Measurements from ENCODE around the gene PADI3. TPM values are rescaled to one million over a fixed set of nuclear protein-coding genes. Genes with fewer than 3 reads are reported as not detected.

The PADI3 gene
- total RNA-seq, 8 experiments from 2014 or later: 0.04 to 0.14 (median 0.12) TPM; not detected in 4

DNA sequence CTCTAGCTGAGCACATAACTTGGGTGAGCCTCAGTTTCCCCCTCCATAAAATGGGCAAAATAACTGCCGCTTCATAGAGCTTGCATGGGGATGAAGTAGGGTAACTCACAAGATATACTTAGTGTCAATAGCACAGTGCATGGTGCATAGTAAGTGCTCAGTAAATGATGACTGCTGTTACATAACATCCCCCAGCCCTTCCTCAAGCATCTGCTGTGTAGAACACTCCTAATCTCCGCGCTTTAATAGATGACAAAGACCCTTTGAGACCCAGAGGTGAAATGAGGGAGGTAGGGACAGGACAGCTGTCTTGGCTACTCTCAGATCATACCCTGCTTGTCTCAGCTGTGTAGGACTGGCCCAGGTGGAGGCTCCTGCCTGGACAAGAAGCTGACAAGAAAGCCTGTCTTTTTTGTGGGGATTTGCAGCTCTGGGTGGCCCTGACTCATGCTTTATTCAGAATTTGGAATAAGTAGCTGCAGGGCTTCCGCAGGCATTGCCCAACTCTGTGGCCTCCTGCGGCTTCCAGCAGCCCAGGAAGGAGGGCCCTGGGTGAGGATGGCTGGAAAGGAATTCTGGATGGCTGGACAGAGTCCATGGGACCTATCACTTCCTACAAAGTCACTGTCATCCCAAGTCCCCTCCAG is 38.4 kb downstream of the PADI3 start:
- H3K4me3 ChIP-seq: no peak overlapping the region
- in situ Hi-C loops (cut with MboI; ENCODE audit: low pct_unique_long_range_greater_than_20kb in 2 of 9, low sequenced_read_pairs in 9 of 9, unreplicated experiment in 9 of 9): no loop called here
- H3K4me1 ChIP-seq (replicated peaks in 1 of 2): no peaks in the 10 kb centered on the region
- H3K27ac ChIP-seq: no peak overlapping the region
- ATAC-seq (replicated peaks in 6 of 8): peak in 3 of 8 experiments; percentile 94 to 97 (median 97)
- 0 to 87% (median 76%) methylated on average over 2 to 5 of the region's 5 CpGs; no CpG with 5 or more reads in 4 of the 10 experiments for WGBS, 10 experiments

DNA sequence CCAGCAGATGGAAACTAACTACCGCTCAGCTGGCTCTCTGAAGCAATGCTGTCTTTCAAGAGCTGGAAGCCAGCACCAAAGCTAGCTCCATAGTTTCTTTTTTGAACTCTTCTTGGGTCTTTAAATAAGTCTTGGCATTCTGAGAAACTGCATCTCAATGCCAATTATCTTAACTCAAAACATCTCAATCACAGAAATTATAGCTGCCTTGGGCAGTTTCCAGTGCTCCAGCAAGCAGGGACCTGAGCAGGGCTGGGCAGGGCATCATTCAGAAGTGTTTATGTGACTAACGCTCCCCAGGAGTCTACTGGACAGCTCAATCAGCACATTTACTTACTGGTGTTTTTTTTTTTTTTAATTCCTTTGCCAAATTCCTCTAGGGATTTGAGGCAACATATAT is 40.8 kb downstream of the PADI3 start:
- in situ Hi-C loops (cut with MboI; ENCODE audit: low pct_unique_long_range_greater_than_20kb in 2 of 9, low sequenced_read_pairs in 9 of 9, unreplicated experiment in 9 of 9): no loop called here
- H3K4me3 ChIP-seq: no peak overlapping the region

DNA sequence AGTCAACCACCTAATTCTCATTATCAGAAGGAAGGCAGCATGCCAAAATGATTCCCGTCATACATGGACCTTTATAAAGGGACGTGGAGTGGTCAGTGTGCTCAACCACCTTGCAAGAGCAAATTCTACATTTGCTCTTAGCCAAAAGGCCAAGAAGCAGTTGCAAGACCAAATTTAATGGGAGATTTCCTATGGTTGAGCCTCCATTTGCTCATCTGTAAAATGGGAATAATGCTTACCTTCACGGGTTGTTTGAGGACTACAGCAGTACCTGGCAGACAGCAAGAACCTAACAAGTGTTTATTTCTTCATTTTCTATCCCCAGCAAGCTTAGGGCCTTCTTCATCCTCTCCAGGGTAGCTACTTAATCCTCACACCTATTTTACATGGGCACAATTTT is 41.7 kb downstream of the PADI3 start:
- ATAC-seq (replicated peaks in 6 of 8): no peak
- Histone ChIP-seq H3K4me1 (replicated peaks in 1 of 2) (no peaks in the 10 kb centered on the region), H3K27ac (no peak overlapping the region), H3K4me3 (no peak overlapping the region)
- 55 to 100% (median 90%) methylated on average over 2 to 3 of the region's 3 CpGs; no CpG with 5 or more reads in 1 of the 10 experiments for WGBS, 10 experiments
- in situ Hi-C loops (cut with MboI; ENCODE audit: low pct_unique_long_range_greater_than_20kb in 2 of 9, low sequenced_read_pairs in 9 of 9, unreplicated experiment in 9 of 9): no loop called here

More for the DNA sequence above, 40.8 kb downstream of the PADI3 start:
- WGBS, 10 experiments: 0 to 100% (median 88%) methylated on average over 1 to 2 of the region's 2 CpGs; no CpG with 5 or more reads in 3 of the 10 experiments
- Histone ChIP-seq H3K4me1 (replicated peaks in 1 of 2) (no peaks in the 10 kb centered on the region), H3K27ac (no peak overlapping the region)
- peak in 3 of 8 experiments; percentile 56 to 76 (median 65) for ATAC-seq (replicated peaks in 6 of 8)

DNA sequence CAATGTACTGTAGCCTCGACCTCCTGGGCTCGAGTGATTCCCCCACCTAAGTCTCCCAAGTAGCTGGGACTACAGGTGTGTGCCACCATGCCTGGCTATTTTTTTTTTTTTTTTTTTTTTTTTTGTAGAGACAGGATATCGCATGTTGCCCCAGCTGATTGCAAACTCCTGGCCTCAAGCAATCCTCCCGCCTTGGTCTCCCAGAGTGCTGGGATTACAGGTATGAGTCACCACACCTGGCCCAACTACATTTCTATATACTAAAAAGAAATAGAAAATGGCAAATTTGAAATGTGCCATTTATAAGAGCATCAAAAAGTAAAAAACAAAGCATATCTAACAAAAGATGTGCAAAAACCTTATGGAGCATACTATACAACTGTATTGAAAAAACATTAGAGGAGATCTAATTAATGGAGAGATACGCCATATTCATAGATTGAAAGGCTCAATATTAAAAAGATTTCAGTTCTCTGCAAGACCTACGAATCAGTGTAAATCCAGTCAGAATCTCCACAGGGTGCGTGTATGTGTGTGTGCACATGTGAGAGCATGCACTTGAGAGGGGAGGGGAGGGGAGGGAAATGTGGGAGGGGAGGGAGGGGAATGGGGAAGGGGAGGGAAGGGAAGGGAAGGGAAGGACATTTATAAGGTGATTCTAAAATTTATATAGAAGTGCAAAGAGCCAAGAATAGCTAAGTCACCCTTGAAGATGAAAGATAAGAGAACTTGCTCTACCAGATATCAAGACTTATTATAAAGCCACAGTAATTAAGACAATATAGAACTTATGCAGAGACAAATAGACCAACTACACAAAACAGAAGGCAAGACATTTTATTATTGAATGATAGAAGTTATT is 43.6 kb downstream of the PADI3 start:
- whole genome bisulfite sequencing, 10 experiments: 32 to 100% (median 76%) methylated on average over 1 to 7 of the region's 7 CpGs; no CpG with 5 or more reads in 2 of the 10 experiments
- Histone ChIP-seq H3K27ac (no peak overlapping the region), H3K4me3 (no peak overlapping the region), H3K4me1 (replicated peaks in 1 of 2) (no peaks in the 10 kb centered on the region)
- ATAC-seq (replicated peaks in 6 of 8): no peak
- in situ Hi-C loops (cut with MboI; ENCODE audit: low pct_unique_long_range_greater_than_20kb in 2 of 9, low sequenced_read_pairs in 9 of 9, unreplicated experiment in 9 of 9): no loop called here

DNA sequence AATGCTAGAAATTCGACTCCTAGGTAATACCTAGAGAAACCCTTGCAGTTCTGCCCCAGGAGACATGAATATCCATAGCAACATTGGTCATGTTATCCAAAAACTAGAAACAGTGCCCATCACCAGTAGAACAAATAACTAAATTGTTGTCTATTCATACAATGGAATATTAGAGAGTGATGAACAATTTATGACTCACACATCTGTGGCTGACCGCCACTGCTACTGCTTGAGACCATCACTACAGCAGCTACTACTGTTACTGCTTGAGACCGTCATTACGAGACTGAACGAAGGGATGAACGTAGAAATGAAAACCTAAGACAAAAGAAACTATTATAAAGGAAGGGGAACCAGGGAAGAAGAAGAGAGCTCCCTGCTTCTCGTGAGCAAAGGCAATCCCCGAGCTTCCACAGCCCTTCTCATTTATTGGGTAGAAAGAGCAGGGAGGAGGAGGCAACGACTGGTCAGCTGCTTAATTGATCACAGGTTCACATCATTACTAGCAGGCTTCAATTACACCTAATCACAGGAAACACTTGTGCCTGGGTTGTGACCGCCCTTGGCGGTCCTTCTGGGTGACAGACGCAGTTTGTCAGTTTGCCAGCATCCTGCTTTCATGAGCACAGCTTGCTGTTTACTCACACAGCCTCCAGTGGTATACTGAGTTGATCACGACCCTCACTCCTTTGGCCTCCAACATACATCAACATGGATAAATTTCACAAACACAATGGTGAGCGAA is 45.0 kb downstream of the PADI3 start:
- Histone ChIP-seq H3K4me1 (replicated peaks in 1 of 2) (no peaks in the 10 kb centered on the region), H3K27ac (no peak overlapping the region), H3K4me3 (no peak overlapping the region)
- 27 to 100% (median 77%) methylated on average over 1 to 14 of the region's 14 CpGs; no CpG with 5 or more reads in 1 of the 10 experiments for WGBS, 10 experiments
- ATAC-seq (replicated peaks in 6 of 8): no peak
- in situ Hi-C loops (cut with MboI; ENCODE audit: low pct_unique_long_range_greater_than_20kb in 2 of 9, low sequenced_read_pairs in 9 of 9, unreplicated experiment in 9 of 9): no loop called here

DNA sequence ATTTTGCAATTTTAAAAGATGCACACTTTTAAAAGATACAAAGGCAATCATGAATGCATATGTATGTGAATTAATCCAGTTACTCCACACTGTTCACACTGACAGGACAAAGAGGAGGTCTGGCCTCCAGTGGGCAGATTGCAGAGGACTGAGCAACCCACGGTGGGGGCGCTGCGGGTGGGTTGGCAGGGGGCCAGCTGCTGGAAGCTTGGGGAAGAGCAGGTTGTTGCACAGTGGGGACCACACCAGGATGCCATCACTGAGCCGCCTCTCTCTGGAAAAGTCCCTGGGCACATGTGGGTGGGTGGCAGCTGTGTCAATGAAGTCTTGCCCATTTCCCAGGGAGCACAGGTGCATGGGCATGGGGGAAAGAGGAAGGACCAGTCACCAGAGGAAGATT is 46.4 kb downstream of the PADI3 start:
- Histone ChIP-seq H3K4me3 (no peak overlapping the region), H3K27ac (no peak overlapping the region), H3K4me1 (replicated peaks in 1 of 2) (no peaks in the 10 kb centered on the region)
- 82 to 100% (median 89%) methylated on average over 1 to 3 of the region's 4 CpGs; no CpG with 5 or more reads in 7 of the 10 experiments for WGBS, 10 experiments
- in situ Hi-C loops (cut with MboI; ENCODE audit: low pct_unique_long_range_greater_than_20kb in 2 of 9, low sequenced_read_pairs in 9 of 9, unreplicated experiment in 9 of 9): no loop called here
- ATAC-seq (replicated peaks in 6 of 8): no peak

DNA sequence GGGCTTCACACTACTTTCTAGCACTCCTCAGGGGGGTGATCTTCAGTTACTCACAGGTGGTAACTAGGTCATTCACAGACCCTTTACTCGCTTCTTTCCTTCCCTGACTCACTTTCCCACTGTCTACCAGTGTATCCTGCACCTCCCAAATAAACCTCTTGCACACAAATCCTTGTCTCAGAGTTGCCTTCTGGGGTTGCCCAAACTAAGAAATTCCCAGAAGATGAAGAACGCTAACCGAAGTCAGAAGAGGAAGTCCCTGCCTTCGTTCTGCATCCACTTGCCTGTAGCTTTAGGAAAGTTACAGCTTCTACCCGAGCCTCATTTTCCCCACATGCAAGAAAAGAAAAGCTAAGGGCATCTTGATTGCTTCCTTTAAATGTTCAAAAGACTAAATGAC is 47.2 kb downstream of the PADI3 start:
- H3K4me3 ChIP-seq: no peak overlapping the region
- no peaks in the 10 kb centered on the region for H3K4me1 ChIP-seq (replicated peaks in 1 of 2)
- ATAC-seq (replicated peaks in 6 of 8): no peak
- in situ Hi-C loops (cut with MboI; ENCODE audit: low pct_unique_long_range_greater_than_20kb in 2 of 9, low sequenced_read_pairs in 9 of 9, unreplicated experiment in 9 of 9): no loop called here
- H3K27ac ChIP-seq: no peak overlapping the region
- WGBS, 10 experiments: 40 to 83% (median 76%) methylated on average over 1 to 5 of the region's 5 CpGs; no CpG with 5 or more reads in 3 of the 10 experiments

DNA sequence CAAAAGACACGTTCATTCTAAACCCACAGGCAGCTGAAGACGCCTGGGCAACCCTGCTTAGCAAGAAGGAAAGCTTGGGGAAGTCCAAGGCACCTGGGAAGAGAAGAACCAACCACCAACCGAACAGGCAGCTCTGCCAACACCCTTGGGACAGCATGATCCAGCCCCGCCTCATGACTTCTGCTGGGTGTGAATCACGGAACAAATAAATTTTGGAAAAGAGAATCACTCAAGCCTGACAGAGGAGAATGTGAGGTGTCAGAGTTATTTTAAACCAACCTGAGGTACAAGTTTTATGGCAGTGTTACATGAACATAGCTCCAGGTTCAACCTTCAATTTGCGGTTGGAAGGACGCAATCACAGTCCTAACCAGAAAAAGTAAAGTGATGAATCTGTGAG is 49.1 kb downstream of the PADI3 start:
- H3K4me3 ChIP-seq: no peak overlapping the region
- ATAC-seq (replicated peaks in 6 of 8): no peak
- no peaks in the 10 kb centered on the region for H3K4me1 ChIP-seq (replicated peaks in 1 of 2)
- WGBS, 10 experiments: 71 to 92% (median 84%) methylated on average over 2 to 7 of the region's 7 CpGs; no CpG with 5 or more reads in 3 of the 10 experiments
- H3K27ac ChIP-seq: no peak overlapping the region
- in situ Hi-C loops (cut with MboI; ENCODE audit: low pct_unique_long_range_greater_than_20kb in 2 of 9, low sequenced_read_pairs in 9 of 9, unreplicated experiment in 9 of 9): no loop called here

DNA sequence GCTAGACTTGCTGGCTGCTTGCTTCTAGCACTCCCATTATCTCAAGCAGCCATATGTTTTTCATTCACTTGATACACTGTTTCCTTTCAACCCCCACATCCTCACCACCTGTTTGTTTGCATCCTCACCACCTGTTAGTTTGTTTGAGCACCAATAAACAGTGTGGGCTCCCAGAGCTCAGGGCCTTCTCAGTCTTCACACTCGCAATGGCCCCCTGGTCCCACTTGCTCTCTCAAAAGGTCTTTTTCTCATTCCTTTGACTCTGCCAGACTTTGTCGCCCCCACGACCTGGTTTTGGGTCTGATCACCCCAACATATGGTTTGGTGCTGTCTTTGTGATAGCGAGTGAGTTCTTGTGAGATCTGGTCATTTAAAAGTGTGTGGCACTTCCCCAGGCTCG is 52.9 kb downstream of the PADI3 start:
- H3K4me1 ChIP-seq (replicated peaks in 1 of 2): peaks cover 0 to 2% of the 10 kb centered on the region in 2 donors
- WGBS, 10 experiments: 40 to 86% (median 71%) methylated on average over 1 to 5 of the region's 5 CpGs; no CpG with 5 or more reads in 4 of the 10 experiments
- H3K27ac ChIP-seq: no peak overlapping the region
- no peak overlapping the region for H3K4me3 ChIP-seq
- in situ Hi-C loops (cut with MboI; ENCODE audit: low pct_unique_long_range_greater_than_20kb in 2 of 9, low sequenced_read_pairs in 9 of 9, unreplicated experiment in 9 of 9): no loop called here
- ATAC-seq (replicated peaks in 6 of 8): no peak

DNA sequence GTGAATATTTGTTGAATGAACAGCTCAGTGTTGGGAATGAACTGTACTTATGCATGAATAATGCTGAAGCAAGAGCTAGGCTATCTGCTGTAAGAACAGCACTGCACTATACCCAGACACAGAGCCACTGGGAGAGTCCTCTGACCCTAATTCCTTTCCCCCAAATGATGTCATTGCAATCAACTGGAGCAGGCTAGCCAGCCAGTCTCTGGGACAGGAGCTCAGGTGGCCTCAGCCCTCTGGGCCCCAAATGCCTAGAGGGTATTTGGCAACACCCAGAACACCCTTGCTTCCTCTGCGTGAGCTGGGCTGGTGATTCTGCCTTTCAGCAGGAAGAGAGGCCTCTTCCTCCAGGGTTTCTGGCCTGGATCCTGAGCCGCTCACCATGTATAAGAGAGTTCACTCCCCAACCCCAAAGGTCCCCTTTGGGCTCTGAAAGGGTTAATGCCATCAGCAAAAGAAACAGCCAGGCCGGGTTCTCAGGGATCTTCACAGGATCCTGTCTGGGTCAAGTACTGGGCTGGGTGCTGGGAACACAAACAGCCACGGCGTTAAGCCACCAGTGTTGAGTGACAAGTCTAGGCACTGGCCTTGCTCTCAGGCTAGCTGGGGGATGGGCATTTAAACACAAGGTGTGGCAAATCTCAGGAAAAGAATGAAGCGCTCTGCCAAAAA is 55.4 kb downstream of the PADI3 start:
- peak in 6 of 8 experiments; percentile 15 to 98 (median 82) for ATAC-seq (replicated peaks in 6 of 8)
- Histone ChIP-seq H3K27ac (no peak overlapping the region), H3K4me1 (replicated peaks in 1 of 2) (peaks cover 1 to 2% of the 10 kb centered on the region in 2 donors), H3K4me3 (no peak overlapping the region)
- 0 to 80% (median 57%) methylated on average over 1 to 6 of the region's 6 CpGs; no CpG with 5 or more reads in 3 of the 10 experiments for WGBS, 10 experiments
- in situ Hi-C loops (cut with MboI; ENCODE audit: low pct_unique_long_range_greater_than_20kb in 2 of 9, low sequenced_read_pairs in 9 of 9, unreplicated experiment in 9 of 9): no loop called here

DNA sequence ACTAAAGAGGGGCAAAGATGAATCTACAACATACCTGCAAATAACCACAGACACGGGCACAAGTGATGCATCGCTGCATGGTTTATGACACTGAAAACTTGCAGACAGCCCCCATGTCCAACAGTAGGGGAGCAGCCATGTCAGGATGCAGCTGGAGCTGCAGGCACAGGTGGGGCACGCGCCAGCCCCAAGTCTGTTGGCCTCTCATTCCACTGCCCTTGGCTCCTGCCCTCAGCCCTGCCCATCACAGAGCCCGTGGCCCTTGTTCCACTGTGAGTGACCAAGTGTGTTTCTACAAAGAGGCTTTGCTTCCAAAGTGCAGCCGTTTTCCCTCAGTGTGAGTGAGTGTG is 55.9 kb downstream of the PADI3 start:
- no peak overlapping the region for H3K27ac ChIP-seq
- in situ Hi-C loops (cut with MboI; ENCODE audit: low pct_unique_long_range_greater_than_20kb in 2 of 9, low sequenced_read_pairs in 9 of 9, unreplicated experiment in 9 of 9): no loop called here
- H3K4me1 ChIP-seq (replicated peaks in 1 of 2): peaks cover 4% of the 10 kb centered on the region in 2 donors
- ATAC-seq (replicated peaks in 6 of 8): peak in 3 of 8 experiments; percentile 7 to 19 (median 9)
- H3K4me3 ChIP-seq: no peak overlapping the region
- 0 to 100% (median 66%) methylated on average over 1 to 5 of the region's 6 CpGs; no CpG with 5 or more reads in 4 of the 10 experiments for WGBS, 10 experiments

DNA sequence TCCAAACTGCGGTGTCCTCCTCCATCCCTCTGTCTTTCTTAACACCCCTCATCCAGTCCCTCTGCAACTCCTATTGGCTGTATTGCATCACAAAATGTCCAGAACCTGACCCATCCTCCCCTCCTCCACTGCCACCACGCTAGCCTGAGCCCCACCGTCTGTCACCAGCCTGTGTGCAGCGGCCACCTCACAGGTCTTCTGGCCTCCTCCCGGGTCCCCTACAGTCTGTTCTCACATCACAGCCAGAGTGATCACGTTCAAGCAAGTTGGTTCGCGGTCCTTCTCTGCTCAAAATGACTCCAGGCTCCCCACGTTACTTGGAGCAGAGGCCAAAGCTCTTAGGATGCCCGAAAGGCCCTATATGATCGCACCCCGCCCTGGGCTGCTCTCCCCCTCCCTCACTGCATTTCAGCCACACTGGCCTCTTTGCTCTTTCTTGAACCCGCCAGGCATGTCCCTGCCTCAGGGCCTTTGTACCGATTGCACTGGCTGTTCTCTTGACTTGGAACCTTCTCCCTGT is 56.7 kb downstream of the PADI3 start:
- peak in 1 of 8 experiments; percentile 14 for ATAC-seq (replicated peaks in 6 of 8)
- in situ Hi-C loops (cut with MboI; ENCODE audit: low pct_unique_long_range_greater_than_20kb in 2 of 9, low sequenced_read_pairs in 9 of 9, unreplicated experiment in 9 of 9): no loop called here
- 8 to 92% (median 75%) methylated on average over 2 to 6 of the region's 14 CpGs; no CpG with 5 or more reads in 3 of the 10 experiments for WGBS, 10 experiments
- Histone ChIP-seq H3K4me1 (replicated peaks in 1 of 2) (peaks cover 4% of the 10 kb centered on the region in 2 donors), H3K27ac (no peak overlapping the region), H3K4me3 (no peak overlapping the region)

All from motor neuron (in vitro differentiated cells).